Measurements from ENCODE around the gene ZAR1L. TPM values are rescaled to one million over a fixed set of nuclear protein-coding genes. Genes with fewer than 3 reads are reported as not detected.

The ZAR1L gene
- total RNA-seq, 1 donor from 2014 or later = not detected

DNA sequence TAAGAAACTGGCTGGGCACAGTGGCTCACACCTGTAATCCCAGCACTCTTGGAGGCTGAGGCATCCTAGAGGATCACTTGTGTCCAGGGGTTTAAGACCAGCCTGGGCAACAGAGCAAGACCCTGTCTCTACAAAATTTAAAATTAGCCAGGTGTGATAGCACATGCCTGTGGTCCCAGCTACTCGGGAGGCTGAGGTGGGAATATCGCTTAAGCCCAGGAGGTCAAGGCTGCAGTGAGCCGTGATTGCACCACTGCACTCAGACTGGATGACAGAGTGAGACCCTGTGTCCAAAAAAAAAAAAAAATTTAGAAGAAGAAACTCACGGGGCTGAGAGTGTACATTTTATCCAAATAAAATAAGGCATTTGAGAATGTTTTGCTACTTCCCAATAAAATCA lies 58.9 kb downstream of the ZAR1L start:
- Mint-ChIP-seq H3K4me1 (ENCODE audit: low read depth) (peaks cover 13% of the 10 kb centered on the region), H3K27me3 (no peaks in the 10 kb centered on the region), H3K27ac (no peak overlapping the region), H3K36me3 (ENCODE audit: insufficient read depth) (no peaks in the 10 kb centered on the region), H3K9me3 (ENCODE audit: low read depth) (no peaks in the 10 kb centered on the region), H3K4me3 (ENCODE audit: low read depth) (no peak overlapping the region)
- no peak for DNase-seq (ENCODE audit: low spot score, unreplicated experiment)
- TF ChIP-seq, protein P1, sequence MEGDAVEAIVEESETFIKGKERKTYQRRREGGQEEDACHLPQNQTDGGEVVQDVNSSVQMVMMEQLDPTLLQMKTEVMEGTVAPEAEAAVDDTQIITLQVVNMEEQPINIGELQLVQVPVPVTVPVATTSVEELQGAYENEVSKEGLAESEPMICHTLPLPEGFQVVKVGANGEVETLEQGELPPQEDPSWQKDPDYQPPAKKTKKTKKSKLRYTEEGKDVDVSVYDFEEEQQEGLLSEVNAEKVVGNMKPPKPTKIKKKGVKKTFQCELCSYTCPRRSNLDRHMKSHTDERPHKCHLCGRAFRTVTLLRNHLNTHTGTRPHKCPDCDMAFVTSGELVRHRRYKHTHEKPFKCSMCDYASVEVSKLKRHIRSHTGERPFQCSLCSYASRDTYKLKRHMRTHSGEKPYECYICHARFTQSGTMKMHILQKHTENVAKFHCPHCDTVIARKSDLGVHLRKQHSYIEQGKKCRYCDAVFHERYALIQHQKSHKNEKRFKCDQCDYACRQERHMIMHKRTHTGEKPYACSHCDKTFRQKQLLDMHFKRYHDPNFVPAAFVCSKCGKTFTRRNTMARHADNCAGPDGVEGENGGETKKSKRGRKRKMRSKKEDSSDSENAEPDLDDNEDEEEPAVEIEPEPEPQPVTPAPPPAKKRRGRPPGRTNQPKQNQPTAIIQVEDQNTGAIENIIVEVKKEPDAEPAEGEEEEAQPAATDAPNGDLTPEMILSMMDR (IDR thresholded peaks at IDR 0.05; ENCODE audit: unreplicated experiment) = no peak

GRCh38 chr13:32255724-32256109 lies 59.4 kb downstream of the ZAR1L start:
- peaks cover 13% of the 10 kb centered on the region for H3K4me1 Mint-ChIP-seq (ENCODE audit: low read depth)
- no peaks in the 10 kb centered on the region for H3K36me3 Mint-ChIP-seq (ENCODE audit: insufficient read depth)
- no peak for DNase-seq (ENCODE audit: low spot score, unreplicated experiment)
- H3K27me3 Mint-ChIP-seq = no peaks in the 10 kb centered on the region
- H3K27ac Mint-ChIP-seq = no peak overlapping the region
- H3K4me3 Mint-ChIP-seq (ENCODE audit: low read depth) = no peak overlapping the region
- no peaks in the 10 kb centered on the region for H3K9me3 Mint-ChIP-seq (ENCODE audit: low read depth)
- TF ChIP-seq, protein P1 (IDR thresholded peaks at IDR 0.05; ENCODE audit: unreplicated experiment) = no peak

DNA sequence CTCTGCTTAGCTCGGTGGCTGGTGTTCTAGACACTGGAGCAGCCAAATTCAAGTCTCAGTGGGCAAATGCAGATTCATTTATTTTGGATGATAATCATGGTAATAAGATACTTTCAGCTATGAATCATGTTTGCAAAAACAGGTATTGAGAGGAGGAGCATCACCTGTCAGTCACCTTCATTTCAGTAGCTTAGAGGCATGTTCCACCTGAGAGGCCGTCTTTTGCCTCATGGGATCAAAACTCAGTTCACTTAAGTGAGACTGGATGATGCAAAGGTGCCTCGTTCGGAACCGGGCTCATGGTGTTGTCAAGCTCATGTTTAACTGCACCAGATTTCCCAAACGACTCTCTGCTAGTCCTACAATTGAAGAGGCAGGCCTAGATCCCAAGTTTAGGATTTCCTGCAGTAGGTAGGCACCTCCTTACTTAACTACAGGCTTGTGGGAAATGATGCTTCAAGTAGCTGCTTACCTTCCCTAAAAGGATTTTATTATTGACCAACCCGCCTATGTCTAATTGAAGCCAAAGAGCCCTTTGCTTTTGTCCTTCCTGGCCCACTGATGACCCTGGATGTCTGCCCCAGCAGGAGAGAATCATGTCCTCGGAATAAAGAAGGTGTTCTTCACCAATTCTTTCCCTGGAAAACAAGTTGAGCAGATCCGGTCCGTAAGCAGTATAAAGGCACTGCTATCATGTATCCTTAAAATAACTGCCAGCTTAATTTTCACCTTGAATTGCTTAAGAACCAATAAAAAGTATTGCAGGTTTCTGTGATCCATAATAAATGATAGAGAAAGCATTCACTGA lies 60.0 kb downstream of the ZAR1L start:
- H3K36me3 Mint-ChIP-seq (ENCODE audit: insufficient read depth) = no peaks in the 10 kb centered on the region
- H3K4me3 Mint-ChIP-seq (ENCODE audit: low read depth) = no peak overlapping the region
- no peaks in the 10 kb centered on the region for H3K9me3 Mint-ChIP-seq (ENCODE audit: low read depth)

GRCh38 chr13:32254416-32254815 lies 60.7 kb downstream of the ZAR1L start:
- Mint-ChIP-seq H3K4me3 (ENCODE audit: low read depth) (no peak overlapping the region), H3K4me1 (ENCODE audit: low read depth) (peaks cover 13% of the 10 kb centered on the region), H3K27ac (no peak overlapping the region), H3K36me3 (ENCODE audit: insufficient read depth) (peaks cover 1% of the 10 kb centered on the region), H3K9me3 (ENCODE audit: low read depth) (no peaks in the 10 kb centered on the region), H3K27me3 (no peaks in the 10 kb centered on the region)
- DNase-seq (ENCODE audit: low spot score, unreplicated experiment) = no peak
- TF ChIP-seq, protein P1 (IDR thresholded peaks at IDR 0.05; ENCODE audit: unreplicated experiment) = no peak

More for the DNA sequence above, 60.0 kb downstream of the ZAR1L start:
- H3K4me1 Mint-ChIP-seq (ENCODE audit: low read depth) = peaks cover 13% of the 10 kb centered on the region
- no peak overlapping the region for H3K27ac Mint-ChIP-seq
- no peak for DNase-seq (ENCODE audit: low spot score, unreplicated experiment)
- TF ChIP-seq, protein P1 (IDR thresholded peaks at IDR 0.05; ENCODE audit: unreplicated experiment) = no peak
- H3K27me3 Mint-ChIP-seq = no peaks in the 10 kb centered on the region

DNA sequence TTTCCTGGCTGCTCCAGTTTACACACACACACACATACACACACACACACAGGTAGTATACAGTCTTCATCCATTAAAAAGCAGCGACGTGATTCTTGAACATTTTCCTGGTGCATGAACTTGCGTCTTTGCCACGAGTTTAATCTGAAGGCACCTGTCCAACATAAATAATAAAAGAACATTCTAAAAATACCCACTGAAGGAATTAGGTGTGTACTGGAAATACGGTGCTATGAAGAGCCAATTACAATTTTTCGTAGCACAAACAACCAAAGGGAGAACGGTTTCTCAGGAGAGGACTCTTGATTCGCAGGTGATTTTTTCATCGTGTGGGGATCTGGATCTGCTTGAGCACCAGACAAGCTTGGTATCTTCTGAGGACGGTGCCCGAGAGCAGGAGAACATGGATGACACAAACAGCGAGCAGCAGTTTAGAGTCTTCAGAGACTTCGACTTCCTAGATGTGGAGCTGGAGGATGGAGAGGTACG lies 61.2 kb downstream of the ZAR1L start:
- no peak for DNase-seq (ENCODE audit: low spot score, unreplicated experiment)
- H3K4me1 Mint-ChIP-seq (ENCODE audit: low read depth) = peaks cover 13% of the 10 kb centered on the region
- no peaks in the 10 kb centered on the region for H3K27me3 Mint-ChIP-seq
- no peak overlapping the region for H3K4me3 Mint-ChIP-seq (ENCODE audit: low read depth)
- H3K27ac Mint-ChIP-seq = peak overlapping the region; percentile 22
- H3K9me3 Mint-ChIP-seq (ENCODE audit: low read depth) = no peaks in the 10 kb centered on the region
- TF ChIP-seq, protein P1 (IDR thresholded peaks at IDR 0.05; ENCODE audit: unreplicated experiment) = no peak
- H3K36me3 Mint-ChIP-seq (ENCODE audit: insufficient read depth) = peaks cover 1% of the 10 kb centered on the region

Other genes starting within 250 kb of the ZAR1L start
- 11.3 and 14.7 TPM in 2 replicates for gene BRCA2, start 145 bp upstream of the ZAR1L start, total RNA-seq
- gene N4BP2L1, start 112.8 kb upstream of the ZAR1L start, total RNA-seq = 15.9 and 20.0 TPM in 2 replicates
- gene N4BP2L2, start 223.4 kb upstream of the ZAR1L start, total RNA-seq = 155 TPM in 2 replicates